ENCODE results near the gene THPO. TPM values are rescaled to one million over a fixed set of nuclear protein-coding genes. Genes with fewer than 3 reads are reported as not detected.
A peak's percentile ranks its signal among the peaks of the same experiment; 100 is the strongest.

Gene THPO
- total and polyA plus RNA-seq, 10 of the 15 experiments (the other 5 are each of a cell fraction or from before 2014, with no cell fraction given) = not detected

GRCh38 chr3:184360929-184361531 lies 17.0 kb downstream of the THPO start (continued):
- TF ChIP-seq USF2 (IDR thresholded peaks at IDR 0.05; ENCODE audit: borderline replicate concordance, low read depth, low read length) = no peak
- TF ChIP-seq DPF2 (IDR thresholded peaks at IDR 0.05) = 0 out of 2 replicates have a peak, but pooled peaks have one; percentile 17
- no peak for TF ChIP-seq CBX3 (IDR thresholded peaks at IDR 0.05; ENCODE audit: borderline replicate concordance, low read depth)
- no peak for TF ChIP-seq ZNF217 (IDR thresholded peaks at IDR 0.05)
- TF ChIP-seq FOS (IDR thresholded peaks at IDR 0.05; ENCODE audit: borderline replicate concordance, extremely low read depth, insufficient read length) = no peak
- no peak for TF ChIP-seq MAX (IDR thresholded peaks at IDR 0.05; ENCODE audit: low read depth, low read length)

- H3K27ac ChIP-seq (ENCODE audit: control insufficient read depth, insufficient read depth) = no peak overlapping the region
- no TSS peak for BruUV-seq (replicated peaks)
- ATAC-seq (no peak), FAIRE-seq (no peak), DNase-seq (ENCODE audit: low read depth, low spot score) (no peak)
- no peak for TF ChIP-seq SP1 (IDR thresholded peaks at IDR 0.05; ENCODE audit: low read depth, low read length)
- TF ChIP-seq KAT2A (conservative IDR thresholded peaks at IDR 0.05; ENCODE audit: control insufficient read depth, low read depth, low read length) = no peak
- intact Hi-C loops (cut with micrococcal nuclease; ENCODE audit: unreplicated experiment) (loop anchor here (5.0 kb wide), 1 partner anchor 43 kb away; no protein-coding TSS in a partner anchor), in situ Hi-C loops (cut with MboI) (no loop called here)
- CTCF ChIA-PET = interaction anchor here (1.3 to 2.9 kb wide), 3 partner anchors 11 to 154 kb away, joined by 4 to 10 read pairs (median 5); no protein-coding TSS in a partner anchor
- no peaks in the 10 kb centered on the region for H3K36me3 ChIP-seq (ENCODE audit: control insufficient read depth in 2 of 2, insufficient read depth in 2 of 2, low read length in 1 of 2)
- no peaks in the 10 kb centered on the region for H4K20me1 ChIP-seq (ENCODE audit: control insufficient read depth, insufficient read depth)
- peaks cover 10% of the 10 kb centered on the region for H3K4me1 ChIP-seq (ENCODE audit: control insufficient read depth, insufficient read depth, low read length)
- no peaks in the 10 kb centered on the region; a peak in 1 of 4 replicates for H3K27me3 ChIP-seq (replicated peaks in 1 of 2; ENCODE audit: control insufficient read depth in 2 of 2, insufficient read depth in 2 of 2, low read length in 1 of 2)
- SMC1A ChIA-PET (ENCODE audit: uncharacterized antibody, unreplicated experiment) = no interaction called here
- 54% methylated on average over 12 of the region's 12 CpGs for WGBS (ENCODE audit: insufficient coverage, insufficient replicate concordance, low lambda C conversion rate, missing lambda C conversion rate)
- H3K9me3 ChIP-seq (replicated peaks; ENCODE audit: control insufficient read depth, insufficient read depth, low read length) = no peaks in the 10 kb centered on the region
- H3K4me3 ChIP-seq = peak overlapping the region; percentile 67; the same call in 1 of the 2 replicates
- POLR2A ChIA-PET = interaction anchor here (0.6 kb wide), 1 partner anchor 181 kb away, joined by 4 read pairs; no protein-coding TSS in a partner anchor
- RAD21 ChIA-PET (ENCODE audit: unreplicated experiment) = no interaction called here
- H2AFZ ChIP-seq (ENCODE audit: control insufficient read depth, low read depth, low read length) = no peak overlapping the region
- no peak overlapping the region for H3K9ac ChIP-seq (ENCODE audit: control insufficient read depth, insufficient read depth, low read length)
- H3K4me2 ChIP-seq (ENCODE audit: control insufficient read depth, insufficient read depth) = peak overlapping the region; percentile 93
- peaks cover 18% of the 10 kb centered on the region for H3K79me2 ChIP-seq (ENCODE audit: control insufficient read depth, insufficient read depth, low read length)
Observed at GRCh38 chr3:184360070-184360928, 17.7 kb downstream of the THPO start.
